Neural crest cell (in vitro differentiated cells): Measurements from ENCODE around the gene ARHGEF19. TPM values are rescaled to one million over a fixed set of nuclear protein-coding genes. Genes with fewer than 3 reads are reported as not detected.
A peak's percentile ranks its signal among the peaks of the same experiment; 100 is the strongest.

Experiments
- DNase-seq: peaks from one replicate; pipeline ENCODE4 v3.0.0; 2021; ENCODE audit warnings: low read depth, mixed read lengths, low spot score
- H3K27ac Mint-ChIP-seq: one replicate; pipeline ENCODE4 v1.8.0; 2021; ENCODE audit warnings: mild to moderate bottlenecking, mixed read lengths; ENCODE audit not compliant: unreplicated experiment
- H3K27me3 Mint-ChIP-seq: 2 replicates; pipeline ENCODE4 v1.8.0; 2021; ENCODE audit warnings: low read depth, mild to moderate bottlenecking, mixed read lengths
- H3K36me3 Mint-ChIP-seq: 2 replicates; pipeline ENCODE4 v1.8.0; 2021; ENCODE audit warnings: low read depth, mild to moderate bottlenecking, mixed read lengths
- H3K4me1 Mint-ChIP-seq: 2 replicates; pipeline ENCODE4 v1.8.0; 2021; ENCODE audit warnings: mixed read lengths
- H3K4me3 Mint-ChIP-seq: one replicate; pipeline ENCODE4 v1.8.0; 2021; ENCODE audit warnings: mild to moderate bottlenecking, mixed read lengths
- H3K9me3 Mint-ChIP-seq: 2 replicates; pipeline ENCODE4 v1.8.0; 2021; ENCODE audit warnings: mixed read lengths
- total RNA-seq: library from RNA; stranded (reverse); gene quantifications from 2 replicates; pipeline ENCODE4 v1.2.1, GENCODE V29; 2021
- TF ChIP-seq, protein P1 (sequence below): fragments of 200-600 bp; sonication (generic); conservative IDR thresholded peaks from 2 replicates; pipeline ENCODE4 v1.5.0; 2021; ENCODE audit warnings: antibody characterized with exemption, mild to moderate bottlenecking

ARHGEF19 gene
- total RNA-seq, 1 donor from 2014 or later = 9.0 TPM

- Mint-ChIP-seq H3K27me3 (no peaks in the 10 kb centered on the region), H3K27ac (peak overlapping the region; percentile 23), H3K36me3 (peaks cover 11% of the 10 kb centered on the region), H3K4me1 (peaks cover 47% of the 10 kb centered on the region), H3K4me3 (peak overlapping the region; percentile 79), H3K9me3 (no peaks in the 10 kb centered on the region)
- DNase-seq = no peak
- TF ChIP-seq, protein P1, sequence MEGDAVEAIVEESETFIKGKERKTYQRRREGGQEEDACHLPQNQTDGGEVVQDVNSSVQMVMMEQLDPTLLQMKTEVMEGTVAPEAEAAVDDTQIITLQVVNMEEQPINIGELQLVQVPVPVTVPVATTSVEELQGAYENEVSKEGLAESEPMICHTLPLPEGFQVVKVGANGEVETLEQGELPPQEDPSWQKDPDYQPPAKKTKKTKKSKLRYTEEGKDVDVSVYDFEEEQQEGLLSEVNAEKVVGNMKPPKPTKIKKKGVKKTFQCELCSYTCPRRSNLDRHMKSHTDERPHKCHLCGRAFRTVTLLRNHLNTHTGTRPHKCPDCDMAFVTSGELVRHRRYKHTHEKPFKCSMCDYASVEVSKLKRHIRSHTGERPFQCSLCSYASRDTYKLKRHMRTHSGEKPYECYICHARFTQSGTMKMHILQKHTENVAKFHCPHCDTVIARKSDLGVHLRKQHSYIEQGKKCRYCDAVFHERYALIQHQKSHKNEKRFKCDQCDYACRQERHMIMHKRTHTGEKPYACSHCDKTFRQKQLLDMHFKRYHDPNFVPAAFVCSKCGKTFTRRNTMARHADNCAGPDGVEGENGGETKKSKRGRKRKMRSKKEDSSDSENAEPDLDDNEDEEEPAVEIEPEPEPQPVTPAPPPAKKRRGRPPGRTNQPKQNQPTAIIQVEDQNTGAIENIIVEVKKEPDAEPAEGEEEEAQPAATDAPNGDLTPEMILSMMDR = no peak
Observed at GRCh38 chr1:16151196-16151994, 61.1 kb downstream of the ARHGEF19 start.

DNA sequence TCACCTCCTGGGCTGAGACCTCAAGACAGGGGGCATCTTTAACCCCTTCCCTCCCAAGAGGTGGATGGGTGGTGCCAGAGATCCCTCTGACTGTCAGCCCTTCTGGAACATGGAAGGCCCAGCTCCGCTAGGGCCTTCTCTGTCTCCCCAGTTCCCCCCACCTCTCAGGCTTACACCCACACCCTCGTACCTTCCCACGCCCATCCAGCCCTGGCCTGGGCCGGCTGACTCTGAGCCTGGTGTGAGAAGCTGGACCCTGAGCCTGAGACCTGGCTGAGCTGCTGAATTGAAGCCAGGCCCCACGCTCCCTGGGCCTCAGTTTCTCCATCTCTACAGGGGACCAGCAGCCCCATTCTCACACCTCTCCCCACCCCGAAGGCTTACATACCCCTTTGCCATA, 61.9 kb downstream of the ARHGEF19 start:
- H3K27ac Mint-ChIP-seq = no peak overlapping the region
- peaks cover 49% of the 10 kb centered on the region for H3K4me1 Mint-ChIP-seq
- H3K4me3 Mint-ChIP-seq = peak overlapping the region; percentile 79

GRCh38 chr1:16149702-16150488, 62.6 kb downstream of the ARHGEF19 start:
- peaks cover 11% of the 10 kb centered on the region for H3K36me3 Mint-ChIP-seq
- H3K4me1 Mint-ChIP-seq = peaks cover 50% of the 10 kb centered on the region
- DNase-seq = no peak
- no peak overlapping the region for H3K27ac Mint-ChIP-seq
- no peaks in the 10 kb centered on the region for H3K9me3 Mint-ChIP-seq
- no peaks in the 10 kb centered on the region for H3K27me3 Mint-ChIP-seq
- peak overlapping the region; percentile 47 for H3K4me3 Mint-ChIP-seq
- TF ChIP-seq, protein P1 = no peak

More for the DNA sequence above, 61.9 kb downstream of the ARHGEF19 start:
- no peaks in the 10 kb centered on the region for H3K27me3 Mint-ChIP-seq
- peaks cover 11% of the 10 kb centered on the region for H3K36me3 Mint-ChIP-seq
- no peak for DNase-seq
- H3K9me3 Mint-ChIP-seq = no peaks in the 10 kb centered on the region
- TF ChIP-seq, protein P1 = no peak

DNA sequence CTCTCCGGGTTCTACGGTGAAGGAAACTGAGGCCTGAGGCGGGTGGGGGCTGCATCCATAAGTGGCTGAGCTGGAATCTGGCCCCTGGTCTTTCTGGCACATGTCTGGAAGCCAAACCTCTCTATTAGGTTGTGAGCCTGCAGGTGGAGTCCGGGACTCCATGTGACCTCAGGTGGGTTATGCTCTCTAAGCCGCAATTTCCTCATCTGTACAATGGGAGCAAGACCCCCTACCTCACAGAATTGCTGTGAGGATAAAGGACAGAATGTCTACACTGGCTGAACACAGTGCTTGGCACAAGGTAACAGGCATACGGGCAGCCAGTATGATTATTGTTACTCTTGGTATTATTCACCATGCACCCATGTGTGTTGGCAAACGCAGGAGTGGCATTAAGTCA, 63.3 kb downstream of the ARHGEF19 start:
- peaks cover 11% of the 10 kb centered on the region for H3K36me3 Mint-ChIP-seq
- no peak overlapping the region for H3K4me3 Mint-ChIP-seq
- TF ChIP-seq, protein P1 = no peak
- DNase-seq = no peak
- no peak overlapping the region for H3K27ac Mint-ChIP-seq
- H3K9me3 Mint-ChIP-seq = no peaks in the 10 kb centered on the region
- H3K27me3 Mint-ChIP-seq = no peaks in the 10 kb centered on the region
- peaks cover 54% of the 10 kb centered on the region for H3K4me1 Mint-ChIP-seq

DNA sequence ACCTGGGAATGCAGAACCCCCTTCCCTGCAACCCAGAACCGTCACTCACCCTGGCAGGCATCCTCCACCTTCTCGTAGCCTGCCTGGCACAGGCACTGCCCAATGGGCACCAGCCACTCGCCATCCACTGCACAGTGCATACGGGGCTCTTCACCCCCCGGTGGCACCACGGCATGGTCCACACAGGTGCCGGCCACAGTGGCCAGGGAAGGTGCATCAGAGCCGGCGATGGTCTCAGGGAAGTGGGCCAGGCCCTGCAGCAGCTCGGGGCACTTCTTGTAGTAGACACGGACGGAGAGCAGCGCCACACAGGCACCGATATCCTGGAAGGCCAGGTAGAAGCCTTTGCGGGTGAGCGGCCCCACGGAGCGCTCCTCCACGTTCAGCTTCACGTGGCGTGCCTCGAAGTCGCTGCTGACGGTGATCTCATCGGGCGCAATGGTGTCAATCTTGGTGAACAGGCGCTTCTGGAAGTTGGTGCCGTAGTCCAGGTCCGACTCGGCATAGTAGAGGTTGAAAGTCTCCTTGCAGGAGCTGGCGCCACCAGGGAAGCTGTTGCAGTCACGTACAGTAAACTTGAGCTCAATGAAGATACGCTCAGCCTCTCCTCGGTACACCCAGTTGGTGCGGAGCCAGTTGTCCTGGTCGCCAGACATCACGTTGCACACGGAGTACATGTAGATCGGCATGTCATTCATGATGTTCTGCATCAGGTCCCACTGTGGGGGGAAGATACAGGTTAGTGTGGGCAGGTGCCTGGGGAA, 63.9 kb downstream of the ARHGEF19 start:
- peaks cover 11% of the 10 kb centered on the region for H3K36me3 Mint-ChIP-seq
- no peak overlapping the region for H3K4me3 Mint-ChIP-seq
- TF ChIP-seq, protein P1 = no peak
- H3K27me3 Mint-ChIP-seq = no peaks in the 10 kb centered on the region
- DNase-seq = no peak
- no peaks in the 10 kb centered on the region for H3K9me3 Mint-ChIP-seq
- peaks cover 49% of the 10 kb centered on the region for H3K4me1 Mint-ChIP-seq
- no peak overlapping the region for H3K27ac Mint-ChIP-seq
